LNCaP clone FGC (cell line): ENCODE results near the gene DLAT.
"Not testable (repeated sequence)": the region's sequence is repeated elsewhere in the genome, so short reads cannot be mapped to it uniquely, and the experiment has no call there.

Experiments
- DNase-seq: peaks from one replicate; pipeline ENCODE4 v3.0.0-alpha.2; 2011; ENCODE audit warnings: low read depth
- H3K4me3 ChIP-seq: 2 replicates; pipeline ENCODE4 v1.5.1; 2011; ENCODE audit warnings: mild to moderate bottlenecking, low read depth, low read length, control low read depth
- TF ChIP-seq, protein P1 (sequence below): IDR thresholded peaks from 2 replicates; pipeline ENCODE4 v1.5.1; 2012; ENCODE audit warnings: mild to moderate bottlenecking; ENCODE audit not compliant: control insufficient read depth, insufficient read depth; ENCODE audit errors: extremely low read depth

DLAT gene

DNA sequence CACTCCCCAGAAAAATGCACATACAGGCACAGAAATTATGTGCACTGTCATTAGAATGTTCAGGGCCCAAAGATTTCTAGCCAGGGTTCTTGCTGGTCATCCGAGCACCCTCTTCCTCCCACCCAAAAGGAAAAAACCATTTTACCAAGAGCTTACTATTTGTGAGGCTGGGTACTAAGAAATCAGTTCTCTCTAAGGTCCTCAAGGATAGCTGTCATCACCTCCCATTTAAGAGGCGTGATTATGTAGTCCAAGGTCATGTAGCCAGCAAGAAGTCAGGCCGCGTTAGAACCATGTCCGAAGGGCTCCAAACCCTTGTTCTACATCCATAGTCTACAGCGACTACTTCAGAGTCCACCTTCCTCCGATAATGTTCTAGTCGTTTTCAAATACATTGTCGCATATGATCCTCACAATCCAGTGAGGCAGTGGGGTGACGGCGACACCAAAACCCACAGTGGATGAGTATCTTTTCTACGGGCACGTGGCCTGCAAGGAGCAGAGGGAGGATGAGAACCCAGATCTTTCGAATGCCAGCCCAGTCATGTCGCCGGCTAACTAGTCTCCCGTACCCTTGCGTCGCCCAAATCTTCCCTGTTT, 60.7 kb downstream of the DLAT start:
- peak overlapping the region; percentile 99 for H3K4me3 ChIP-seq
- no peak for DNase-seq
- TF ChIP-seq, protein P1, sequence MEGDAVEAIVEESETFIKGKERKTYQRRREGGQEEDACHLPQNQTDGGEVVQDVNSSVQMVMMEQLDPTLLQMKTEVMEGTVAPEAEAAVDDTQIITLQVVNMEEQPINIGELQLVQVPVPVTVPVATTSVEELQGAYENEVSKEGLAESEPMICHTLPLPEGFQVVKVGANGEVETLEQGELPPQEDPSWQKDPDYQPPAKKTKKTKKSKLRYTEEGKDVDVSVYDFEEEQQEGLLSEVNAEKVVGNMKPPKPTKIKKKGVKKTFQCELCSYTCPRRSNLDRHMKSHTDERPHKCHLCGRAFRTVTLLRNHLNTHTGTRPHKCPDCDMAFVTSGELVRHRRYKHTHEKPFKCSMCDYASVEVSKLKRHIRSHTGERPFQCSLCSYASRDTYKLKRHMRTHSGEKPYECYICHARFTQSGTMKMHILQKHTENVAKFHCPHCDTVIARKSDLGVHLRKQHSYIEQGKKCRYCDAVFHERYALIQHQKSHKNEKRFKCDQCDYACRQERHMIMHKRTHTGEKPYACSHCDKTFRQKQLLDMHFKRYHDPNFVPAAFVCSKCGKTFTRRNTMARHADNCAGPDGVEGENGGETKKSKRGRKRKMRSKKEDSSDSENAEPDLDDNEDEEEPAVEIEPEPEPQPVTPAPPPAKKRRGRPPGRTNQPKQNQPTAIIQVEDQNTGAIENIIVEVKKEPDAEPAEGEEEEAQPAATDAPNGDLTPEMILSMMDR = no peak

DNA sequence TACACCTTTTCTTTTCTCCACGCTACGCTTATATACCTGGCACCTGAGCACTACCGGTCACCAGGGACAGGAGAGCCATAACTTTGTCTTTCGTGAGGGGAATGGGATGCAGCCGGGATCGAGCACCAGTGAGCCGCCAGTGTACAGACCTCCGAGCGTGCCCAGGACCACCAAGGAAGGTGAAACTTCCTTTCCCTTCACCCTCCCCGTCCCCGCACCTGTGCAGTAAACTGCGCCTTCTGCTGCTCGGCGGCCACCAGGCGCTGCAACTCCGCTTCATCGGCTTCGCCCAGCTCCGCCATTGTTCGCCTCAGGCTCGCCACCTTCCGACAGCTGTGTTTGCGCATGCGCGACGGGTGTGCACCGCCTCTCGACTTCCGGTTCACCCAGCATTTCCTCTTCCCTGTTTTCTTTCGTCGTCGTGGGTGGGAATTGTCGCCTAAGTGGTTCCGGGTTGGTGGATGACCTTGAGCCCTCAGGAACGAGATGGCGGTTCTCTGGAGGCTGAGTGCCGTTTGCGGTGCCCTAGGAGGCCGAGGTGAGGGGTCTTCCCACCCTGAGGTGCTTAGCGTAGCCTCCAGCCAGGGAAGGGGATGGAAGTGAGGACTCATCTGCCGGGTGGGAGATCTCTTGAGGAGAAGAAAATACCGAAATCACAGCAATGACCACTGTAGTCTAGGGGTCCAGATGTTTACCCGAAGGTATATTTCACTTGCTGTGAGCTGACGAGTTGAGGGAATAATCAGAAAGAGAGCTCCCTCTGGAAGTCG, 61.4 kb downstream of the DLAT start, which contains the start of the genes SDHD and TIMM8B:
Gene SDHD, plus strand, starts transcription at position 452 of the 770 bp plus-strand sequence. Its CDS starts 35 bp downstream, at position 487.
Gene TIMM8B, minus strand, starts transcription at position 335 of the 770 bp plus-strand sequence. Its CDS starts 33 bp downstream, at position 302.
- peak; percentile 92 for DNase-seq
- peak within 1 kb of the TSS; percentile 99 for H3K4me3 ChIP-seq
- TF ChIP-seq, protein P1 = peak; percentile 25

DNA sequence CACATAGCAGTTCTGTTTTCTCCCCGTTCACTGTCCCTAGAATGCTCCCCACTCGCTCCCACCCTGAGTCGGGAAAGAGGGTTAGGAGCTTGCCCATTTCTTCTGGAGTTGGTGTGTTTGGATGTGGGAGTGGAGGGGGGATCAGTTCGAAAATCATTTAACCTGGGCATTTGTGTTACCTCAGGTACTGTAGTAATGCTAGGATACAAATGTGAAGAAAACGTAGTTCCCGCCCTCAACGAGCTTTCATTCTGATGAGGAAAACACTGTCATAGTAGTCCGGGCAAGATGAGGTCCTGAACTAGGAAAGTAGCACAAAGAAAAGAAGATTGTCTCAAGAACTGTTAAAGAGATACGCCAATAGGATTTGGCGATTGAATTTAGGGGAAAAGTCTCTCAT, 62.0 kb downstream of the DLAT start:
- no peak for DNase-seq
- TF ChIP-seq, protein P1 = no peak
- peak overlapping the region; percentile 99 for H3K4me3 ChIP-seq

DNA sequence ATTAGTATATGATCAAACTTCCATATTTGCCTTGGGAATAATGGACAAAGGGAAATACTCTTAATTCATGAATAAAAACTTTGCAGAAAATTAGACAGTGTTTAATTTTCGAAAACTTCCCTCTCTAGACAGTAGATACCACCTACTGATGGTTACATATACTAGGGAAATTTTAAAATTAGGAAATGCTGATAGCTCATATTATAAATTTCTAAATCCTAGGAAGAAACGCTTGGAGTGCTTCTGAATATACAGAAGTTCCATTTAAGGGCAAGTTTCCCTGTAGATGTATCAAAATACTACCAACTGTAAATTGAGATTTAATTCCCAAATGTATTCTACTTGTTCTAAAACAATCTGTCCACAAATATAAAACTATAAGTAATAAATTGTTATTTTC, 70.1 kb downstream of the DLAT start:
- DNase-seq, H3K4me3 ChIP-seq: not testable (repeated sequence)

DNA sequence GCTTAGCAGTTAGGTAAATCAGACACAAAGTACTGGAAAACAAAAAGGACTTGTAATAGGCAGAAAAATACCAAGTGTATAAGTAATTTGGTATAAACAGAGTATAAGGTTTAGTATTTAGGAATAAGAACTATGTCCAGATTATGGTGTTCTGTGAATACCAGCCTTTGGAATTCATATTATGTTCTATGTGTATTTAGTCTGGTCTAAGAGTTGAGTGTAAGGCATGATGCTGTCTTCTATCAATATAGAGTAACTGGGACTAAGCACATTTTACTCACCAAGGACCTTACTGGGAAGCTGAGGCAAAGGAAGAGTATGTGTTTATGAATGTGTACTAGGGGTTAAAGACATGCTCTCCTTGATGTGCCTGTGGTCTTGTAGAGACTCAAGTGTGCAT, 71.0 kb downstream of the DLAT start:
- no peak for DNase-seq
- no peak overlapping the region for H3K4me3 ChIP-seq
- TF ChIP-seq, protein P1 = no peak

DNA sequence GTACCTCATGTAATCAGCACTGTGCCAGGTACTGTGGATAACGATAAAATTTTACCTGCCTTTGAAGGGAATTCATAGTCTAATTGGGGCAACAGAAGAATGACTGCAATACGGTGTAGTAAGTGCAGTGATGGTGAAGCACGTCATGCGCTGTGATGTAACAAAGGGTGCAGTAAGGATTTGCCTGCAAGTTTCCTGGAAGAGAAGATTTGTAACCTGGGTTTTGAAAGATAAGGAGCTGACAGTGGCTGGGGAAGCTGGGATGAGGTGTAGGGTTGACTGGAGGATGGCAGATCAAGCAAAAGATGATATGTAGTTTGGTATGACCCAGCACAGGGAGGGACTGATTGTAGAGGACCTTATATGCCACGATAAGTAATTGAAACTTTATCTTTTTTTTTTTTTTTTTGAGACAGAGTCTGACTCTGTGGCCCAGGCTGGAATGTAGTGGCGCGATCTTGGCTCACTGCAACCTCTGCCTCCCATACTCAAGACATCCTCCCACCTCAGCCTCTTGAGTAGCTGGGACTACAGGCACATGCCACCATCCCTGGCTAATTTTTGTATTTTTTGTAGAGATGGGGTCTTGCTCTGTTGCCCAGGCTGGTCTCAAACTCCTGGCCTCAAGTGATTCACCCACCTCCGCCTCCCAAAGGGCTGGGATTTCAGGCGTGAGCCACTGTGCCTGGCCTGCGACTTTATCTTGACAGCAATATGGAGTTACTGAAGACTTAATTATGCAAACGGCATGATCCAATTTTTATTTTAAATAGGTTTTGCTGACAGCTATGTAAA, 72.7 kb downstream of the DLAT start:
- TF ChIP-seq, protein P1 = no peak

DNA sequence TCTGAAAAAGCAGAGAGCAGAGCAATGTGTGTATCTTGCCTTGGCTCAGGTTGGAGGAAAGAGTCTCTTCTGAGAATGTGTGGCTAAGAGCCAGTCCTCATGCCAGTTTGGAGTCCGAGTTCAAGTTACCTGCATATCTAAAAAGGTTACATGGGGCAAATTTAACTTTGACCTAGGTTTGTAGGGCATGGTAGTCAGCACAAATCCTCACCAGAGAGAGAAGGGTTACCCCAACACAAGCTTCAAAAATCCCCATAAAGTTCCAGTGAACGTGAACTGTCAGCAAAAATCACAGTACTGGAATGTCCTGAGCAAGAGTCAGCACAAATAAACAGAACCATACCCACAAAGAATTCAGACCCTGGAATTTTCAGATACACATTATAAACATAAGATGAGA, 75.3 kb downstream of the DLAT start:
- no peak for DNase-seq
- TF ChIP-seq, protein P1 = no peak
- H3K4me3 ChIP-seq = no peak overlapping the region

More for the DNA sequence above, 72.7 kb downstream of the DLAT start:
- no peak overlapping the region for H3K4me3 ChIP-seq
- DNase-seq = no peak
